HG02870 (cell line): ENCODE measurements around the gene PRG2.
"Not testable (repeated sequence)": the region's sequence is repeated elsewhere in the genome, so short reads cannot be mapped to it uniquely, and the experiment has no call there.

Source experiments
- ATAC-seq: cut with Tn5 transposase; IDR thresholded peaks from one replicate; pipeline ENCODE4 v1.9.1; 2021; ENCODE audit warnings: mild to moderate bottlenecking, moderate library complexity; ENCODE audit not compliant: unreplicated experiment

Gene PRG2

DNA sequence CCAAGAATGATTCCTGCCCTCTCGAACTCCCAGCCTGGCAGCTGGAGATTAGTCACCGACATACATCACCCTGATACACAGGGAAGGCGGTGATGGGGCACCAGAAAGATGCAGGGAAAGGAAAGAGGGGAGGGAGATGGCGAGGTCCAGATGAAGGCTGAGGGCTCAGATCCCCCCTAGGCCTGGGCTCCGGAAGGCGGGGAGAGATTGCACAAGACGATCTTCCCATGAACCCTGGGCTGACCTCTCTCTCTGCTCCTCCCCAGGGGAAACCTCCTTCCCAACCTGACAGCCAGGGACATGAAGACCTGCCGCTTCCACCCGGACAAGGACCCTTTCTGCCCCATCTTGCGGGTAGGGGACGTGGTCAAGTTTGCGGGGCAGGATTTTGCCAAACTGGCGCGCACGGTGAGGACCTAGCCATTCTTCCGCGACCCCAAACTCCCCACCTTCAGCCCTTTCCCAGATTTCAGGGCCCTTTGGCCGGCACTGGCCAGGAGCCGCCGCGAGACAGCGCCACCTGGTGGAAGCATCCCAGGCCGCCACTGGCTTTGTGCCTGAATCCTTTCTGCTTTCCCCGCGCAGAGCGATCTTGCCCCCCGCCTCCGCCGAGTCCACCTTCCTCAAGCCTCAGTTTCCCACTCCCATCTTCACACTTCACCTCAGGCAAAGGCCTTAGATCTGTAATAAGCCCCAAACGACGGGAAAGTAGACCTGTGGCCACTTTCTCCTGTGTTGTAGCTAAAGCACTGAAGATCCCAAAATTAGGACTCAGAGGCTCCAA is 40.8 kb downstream of the PRG2 start:
- no peak for ATAC-seq

DNA sequence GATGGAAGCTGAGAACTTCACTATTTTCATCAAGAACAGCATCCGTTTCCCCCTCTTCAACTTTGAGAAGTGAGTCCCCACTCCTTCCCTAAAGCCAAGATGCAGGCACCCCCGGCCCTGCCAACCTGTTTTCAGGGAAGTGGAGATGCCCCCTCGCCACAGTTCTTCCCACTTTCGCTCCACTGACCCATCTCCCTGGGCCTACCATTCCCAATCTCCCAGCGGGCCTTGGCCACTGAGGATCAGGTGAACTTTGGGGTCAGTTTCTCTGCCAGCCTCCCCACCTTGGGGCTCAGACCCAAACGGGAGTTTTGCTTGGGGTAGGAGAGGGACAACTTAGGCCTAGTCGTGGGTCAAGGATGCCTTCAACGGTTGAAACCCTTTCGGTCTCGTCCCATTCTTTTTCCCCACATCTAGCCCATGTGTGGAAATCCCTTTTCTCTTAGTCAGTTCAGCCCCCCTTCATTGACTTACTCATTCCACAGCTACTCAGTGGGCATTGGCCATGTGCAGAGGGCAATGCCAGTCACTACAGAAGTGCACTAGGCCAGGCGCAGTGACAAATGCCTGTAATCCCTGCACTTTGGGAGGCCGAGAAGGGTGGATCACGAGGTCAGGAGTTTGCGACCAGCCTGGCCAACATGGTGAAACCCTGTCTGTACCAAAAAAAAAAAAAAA is 41.7 kb downstream of the PRG2 start:
- ATAC-seq = no peak

DNA sequence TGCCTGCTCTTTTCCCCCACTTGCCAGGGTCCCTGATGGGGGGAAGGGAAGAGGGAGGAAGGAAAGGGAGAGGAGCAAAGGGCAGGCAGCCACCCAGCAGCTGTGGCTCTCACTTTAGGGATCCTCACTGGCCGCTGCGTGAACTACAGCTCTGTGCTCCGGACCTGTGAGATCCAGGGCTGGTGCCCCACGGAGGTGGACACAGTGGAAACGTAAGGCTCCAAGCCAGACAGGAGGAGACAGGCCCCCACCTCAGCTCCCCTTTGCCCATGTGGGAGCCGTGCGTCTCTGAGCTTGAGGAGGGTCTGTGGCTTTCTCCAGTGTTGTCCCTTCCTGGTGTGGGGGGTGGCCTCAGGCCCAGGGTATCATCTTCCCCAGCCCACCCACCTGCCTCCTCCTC is 42.4 kb downstream of the PRG2 start:
- no peak for ATAC-seq

DNA sequence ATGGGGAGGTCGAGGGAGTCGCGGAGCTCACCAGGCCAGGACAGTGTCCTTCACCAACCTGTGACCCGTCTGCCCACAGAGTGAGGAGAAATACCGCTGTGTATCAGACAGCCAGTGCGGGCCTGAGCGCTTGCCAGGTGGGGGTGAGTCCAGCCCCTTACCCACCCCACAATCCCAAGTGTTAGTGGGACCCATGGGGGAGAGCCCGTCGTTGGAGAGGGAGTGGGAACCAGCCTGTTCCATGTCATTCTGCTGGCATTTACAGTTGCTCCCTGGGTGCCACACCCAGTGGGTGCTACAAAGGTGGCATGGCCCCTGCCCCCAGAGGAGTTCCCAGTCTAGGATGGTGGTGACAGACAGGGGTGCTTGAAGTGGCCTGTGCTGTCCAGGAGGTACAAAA is 43.1 kb downstream of the PRG2 start:
- ATAC-seq = no peak

DNA sequence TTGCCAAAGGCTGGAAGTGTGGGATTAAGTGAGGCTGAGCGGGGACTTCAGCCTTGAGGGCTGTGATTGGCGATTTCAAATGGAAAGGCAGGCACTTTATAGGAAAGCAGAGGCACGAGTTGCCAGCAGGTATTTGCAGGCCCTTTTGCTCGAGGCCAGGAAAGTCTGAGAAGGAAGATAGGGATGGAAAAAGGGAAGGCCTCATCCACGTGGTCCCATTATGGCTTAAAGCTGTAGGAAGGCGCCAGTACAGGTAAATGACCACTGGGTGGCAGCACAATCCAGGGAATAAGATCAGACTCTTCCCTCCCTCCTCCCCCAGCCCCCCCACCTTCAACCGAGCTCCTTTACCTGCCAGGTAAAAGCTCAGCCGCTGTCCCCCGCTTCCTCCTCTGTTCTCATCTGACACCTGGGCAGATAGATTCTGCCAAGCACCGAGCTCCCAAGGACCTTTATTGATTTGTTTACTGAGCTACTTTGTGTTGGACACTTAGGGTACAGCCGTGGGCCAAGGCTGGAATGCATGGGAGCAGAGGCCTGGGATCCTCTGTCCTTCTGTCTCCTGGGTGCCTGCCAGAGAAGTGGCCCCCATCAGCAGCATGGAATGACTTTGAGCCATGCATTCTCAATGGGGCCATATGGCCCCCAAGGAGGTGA is 44.8 kb downstream of the PRG2 start:
- ATAC-seq = peak; percentile 78

DNA sequence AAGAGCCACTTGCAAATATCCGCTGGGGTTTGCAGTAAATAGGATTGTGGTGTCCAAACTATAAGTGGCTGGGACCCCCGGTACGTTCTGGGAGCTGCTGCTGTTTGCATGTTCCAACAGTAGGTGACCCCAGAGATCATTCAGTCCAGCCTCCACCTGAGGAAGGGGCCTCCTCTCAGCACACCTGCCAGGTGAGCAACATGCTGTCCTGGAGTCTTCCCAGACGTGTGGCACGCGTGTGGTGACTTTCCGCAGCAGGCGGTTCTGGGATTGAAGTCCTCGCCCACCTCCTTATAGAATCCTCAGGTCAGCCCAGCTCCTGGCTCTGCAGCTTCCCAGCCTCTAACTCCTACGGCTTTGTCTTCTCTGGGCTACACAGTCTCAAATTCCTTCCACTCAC is 45.6 kb downstream of the PRG2 start:
- no peak for ATAC-seq

DNA sequence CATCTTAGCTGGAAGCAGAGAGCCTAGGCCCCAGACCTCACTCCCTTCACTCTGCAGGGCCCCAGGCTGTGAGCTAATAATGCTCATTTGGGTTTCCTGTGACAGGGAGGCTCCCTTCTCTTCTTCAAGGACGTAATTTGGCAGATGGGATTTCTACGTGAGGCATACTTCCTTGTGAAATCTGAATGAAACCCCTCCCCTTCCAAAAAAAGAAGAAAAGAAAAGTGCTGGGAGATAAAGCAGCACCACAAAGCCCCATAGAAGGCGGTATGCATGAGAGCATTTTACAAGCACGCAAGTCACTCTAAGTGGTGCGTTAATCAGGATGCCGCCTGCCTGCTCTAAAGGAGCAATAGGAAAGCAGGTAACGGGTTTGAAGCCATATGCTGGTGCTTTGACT is 46.6 kb downstream of the PRG2 start:
- no peak for ATAC-seq

DNA sequence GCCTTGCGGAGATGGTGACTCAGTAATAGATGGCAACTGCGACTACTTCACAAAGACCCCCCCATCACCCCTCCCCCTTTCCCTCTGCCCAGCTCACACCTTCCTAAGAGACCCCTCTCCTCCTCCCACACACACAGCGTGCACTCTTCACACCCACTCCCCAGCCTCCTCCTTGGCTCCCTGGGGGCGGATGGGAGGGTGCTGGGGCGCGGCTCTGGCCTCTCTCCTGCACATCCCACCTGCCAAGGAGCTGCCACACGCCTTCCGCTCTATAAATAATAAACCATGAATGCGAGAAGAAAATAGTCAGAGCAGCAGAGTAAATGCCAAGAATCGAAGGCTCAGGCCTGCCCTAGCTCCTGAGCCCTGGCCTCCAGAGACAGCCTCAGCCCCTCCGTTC is 47.7 kb downstream of the PRG2 start:
- ATAC-seq = no peak

DNA sequence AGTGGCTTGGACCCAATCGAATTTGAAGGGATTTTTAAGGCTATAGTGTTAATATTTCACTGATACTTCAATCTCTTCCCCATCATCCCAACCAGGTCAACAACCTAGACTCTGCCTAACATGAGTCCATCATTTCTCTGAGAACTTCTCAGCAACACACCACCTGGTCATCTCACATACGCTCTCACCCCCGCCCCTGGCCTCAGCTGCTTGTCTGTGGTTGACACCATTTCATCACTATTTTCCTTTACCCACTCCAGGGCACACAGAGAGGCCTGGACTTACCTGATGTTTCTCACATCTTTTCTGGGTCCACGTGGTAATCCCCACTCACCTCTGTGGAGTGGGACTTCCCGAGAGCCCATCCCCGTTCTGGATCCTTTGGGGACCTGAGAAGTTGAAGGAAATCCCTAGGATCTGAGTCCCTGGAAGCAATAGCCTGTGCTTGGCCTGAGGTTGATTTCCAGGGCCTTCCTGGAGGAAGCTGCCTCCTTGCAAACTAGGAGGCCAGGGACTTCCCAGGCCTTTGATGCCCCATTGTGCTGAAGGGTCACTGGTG is 49.1 kb downstream of the PRG2 start:
- ATAC-seq = no peak

DNA sequence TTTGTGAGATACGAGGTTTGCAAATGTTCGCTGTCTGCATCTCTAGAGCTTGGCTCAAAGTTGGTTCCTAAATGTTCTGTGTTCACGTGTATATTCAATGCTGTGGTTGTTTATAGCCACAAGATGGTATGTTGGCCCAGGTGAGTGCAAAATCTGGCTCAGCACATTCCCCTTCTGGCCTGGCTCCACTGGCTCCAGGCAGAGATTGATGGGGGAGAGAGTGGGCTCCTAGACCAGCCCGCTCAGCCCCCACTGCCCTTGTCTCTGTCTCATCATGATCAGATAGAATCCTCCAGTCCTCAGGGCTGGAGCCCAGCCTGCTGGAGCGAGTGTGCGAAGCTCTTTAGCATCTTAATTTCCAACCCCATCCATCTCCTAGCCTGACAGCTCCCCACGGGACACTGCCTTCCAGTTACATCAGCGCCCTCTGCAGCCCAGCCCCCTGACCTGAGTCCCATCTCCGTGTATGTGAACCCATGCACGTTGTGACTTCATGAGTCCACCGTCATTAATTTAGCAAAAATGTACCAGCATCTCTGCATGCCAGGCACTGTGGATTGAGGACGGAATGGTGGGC is 50.3 kb downstream of the PRG2 start:
- ATAC-seq = no peak

DNA sequence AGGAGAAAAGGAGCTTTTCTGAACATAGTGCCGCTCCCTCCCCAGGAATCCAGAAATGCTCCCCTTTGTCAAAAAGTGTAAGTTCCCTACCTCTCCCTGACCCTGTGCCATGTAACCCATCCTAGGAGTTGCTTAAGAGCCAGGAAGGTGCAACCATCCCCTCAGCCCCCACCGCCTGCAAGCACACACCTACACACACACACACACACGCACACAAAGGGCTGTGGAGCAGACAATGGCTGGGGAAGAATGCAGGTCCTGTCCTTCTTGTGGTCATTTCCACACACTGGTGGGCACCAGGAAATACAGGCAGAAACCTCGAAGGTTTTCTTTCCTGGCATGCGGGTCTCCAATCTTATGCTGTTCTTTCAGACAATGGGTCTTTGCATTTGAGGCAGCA is 51.1 kb downstream of the PRG2 start:
- ATAC-seq = no peak

DNA sequence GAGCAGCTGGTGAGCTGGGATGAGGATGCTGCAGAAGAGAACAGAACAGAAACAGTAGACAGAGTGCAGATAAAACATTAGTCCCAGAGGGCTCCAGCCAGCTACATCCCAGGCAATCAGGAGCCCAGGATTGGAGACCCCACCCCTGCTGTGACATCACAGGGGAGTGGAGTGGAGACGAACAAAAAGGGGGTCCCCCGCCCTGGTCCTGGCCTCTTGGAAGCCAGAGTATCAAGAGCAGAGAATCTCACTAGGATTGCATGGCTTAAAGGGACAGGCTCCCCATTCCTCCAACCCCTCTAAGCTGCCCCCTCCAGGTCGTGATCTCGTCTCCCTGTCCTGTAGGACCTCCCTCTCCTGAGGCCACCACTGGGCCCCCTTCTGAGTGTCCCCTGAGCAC is 52.3 kb downstream of the PRG2 start, which contains the start of gene P2RX3:
TSS of gene P2RX3 (plus strand) at position 211 of the 400 bp plus-strand sequence. CDS start 199 bp downstream, outside the sequence.
- ATAC-seq = no peak

DNA sequence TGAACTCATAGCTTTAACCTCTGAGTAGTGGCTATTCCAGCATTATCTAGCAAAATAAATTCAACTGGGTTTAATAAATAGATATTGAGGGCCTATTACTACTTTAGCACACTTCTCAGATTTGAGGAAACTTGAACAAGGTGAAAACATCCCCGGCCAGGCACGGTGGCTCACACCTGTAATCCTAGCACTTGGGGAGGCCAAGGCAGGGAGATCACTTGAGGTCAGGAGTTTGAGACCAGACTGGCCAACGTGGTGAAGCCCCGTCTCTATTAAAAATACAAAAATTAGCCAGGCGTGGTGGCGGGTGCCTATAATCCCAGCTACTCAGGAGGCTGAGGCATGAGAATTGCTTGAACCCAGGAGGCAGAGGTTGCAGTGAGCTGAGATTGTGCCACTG is 53.6 kb downstream of the PRG2 start:
- ATAC-seq = not testable (repeated sequence)
